ENCODE results near the gene C6orf120. TPM values are rescaled to one million over a fixed set of nuclear protein-coding genes. Genes with fewer than 3 reads are reported as not detected.

C6orf120 gene
- total and polyA plus RNA-seq, 2 donors (not counting 1 experiment from before 2014, with no cell fraction given) = 41.0 to 46.2 TPM

- H3K4me2 ChIP-seq (ENCODE audit: extremely low read depth, insufficient read depth, low read length) = no peak overlapping the region
- no peak for DNase-seq (ENCODE audit: low read depth in 2 of 2)
- no peak overlapping the region for H2AFZ ChIP-seq (ENCODE audit: low read length)
- H3K9ac ChIP-seq (ENCODE audit: insufficient read depth, low read length) = no peak overlapping the region
- H3K36me3 ChIP-seq (ENCODE audit: control insufficient read depth, insufficient read depth, low read length) = no peaks in the 10 kb centered on the region
- TF ChIP-seq CTCF (conservative IDR thresholded peaks at IDR 0.05 in 1 of 2, IDR thresholded peaks at IDR 0.05 in 1 of 2; ENCODE audit: low read depth in 1 of 2, low read length in 2 of 2) (no peak), EZH2 (IDR thresholded peaks at IDR 0.05; ENCODE audit: low read length, missing control alignments) (no peak)
- no peaks in the 10 kb centered on the region for H3K79me2 ChIP-seq (ENCODE audit: control insufficient read depth, insufficient read depth, low read length)
- no peak overlapping the region for H3K27ac ChIP-seq (ENCODE audit: insufficient read depth, low read length)
- H3K4me1 ChIP-seq (ENCODE audit: control insufficient read depth, extremely low read depth, insufficient read depth, low read length) = no peaks in the 10 kb centered on the region
- H4K20me1 ChIP-seq (ENCODE audit: control insufficient read depth, extremely low read depth, insufficient read depth, low read length) = no peaks in the 10 kb centered on the region
- no peaks in the 10 kb centered on the region for H3K9me3 ChIP-seq (ENCODE audit: control insufficient read depth, insufficient read depth, low read depth, low read length)
- H3K27me3 ChIP-seq (ENCODE audit: control insufficient read depth, insufficient read depth, low read length) = no peaks in the 10 kb centered on the region
- no peak overlapping the region for H3K4me3 ChIP-seq (replicated peaks in 1 of 4; ENCODE audit: control extremely low read depth in 1 of 4, insufficient read depth in 1 of 4, low read depth in 3 of 4, low read length in 4 of 4)
These were observed 17.9 kb upstream of the C6orf120 start for GRCh38 chr6:169684056-169684455.

GRCh38 chr6:169685860-169686259 lies 16.1 kb upstream of the C6orf120 start:
- Histone ChIP-seq H3K27me3 (ENCODE audit: control insufficient read depth, insufficient read depth, low read length) (no peaks in the 10 kb centered on the region), H3K4me1 (ENCODE audit: control insufficient read depth, extremely low read depth, insufficient read depth, low read length) (no peaks in the 10 kb centered on the region), H2AFZ (ENCODE audit: low read length) (no peak overlapping the region), H3K4me3 (replicated peaks in 1 of 4; ENCODE audit: control extremely low read depth in 1 of 4, insufficient read depth in 1 of 4, low read depth in 3 of 4, low read length in 4 of 4) (no peak overlapping the region), H3K36me3 (ENCODE audit: control insufficient read depth, insufficient read depth, low read length) (no peaks in the 10 kb centered on the region), H3K27ac (ENCODE audit: insufficient read depth, low read length) (no peak overlapping the region), H4K20me1 (ENCODE audit: control insufficient read depth, extremely low read depth, insufficient read depth, low read length) (no peaks in the 10 kb centered on the region), H3K4me2 (ENCODE audit: extremely low read depth, insufficient read depth, low read length) (no peak overlapping the region), H3K9ac (ENCODE audit: insufficient read depth, low read length) (no peak overlapping the region), H3K79me2 (ENCODE audit: control insufficient read depth, insufficient read depth, low read length) (no peaks in the 10 kb centered on the region), H3K9me3 (ENCODE audit: control insufficient read depth, insufficient read depth, low read depth, low read length) (no peaks in the 10 kb centered on the region)
- no peak for DNase-seq (ENCODE audit: low read depth in 2 of 2)
- TF ChIP-seq CTCF (conservative IDR thresholded peaks at IDR 0.05 in 1 of 2, IDR thresholded peaks at IDR 0.05 in 1 of 2; ENCODE audit: low read depth in 1 of 2, low read length in 2 of 2) (no peak), EZH2 (IDR thresholded peaks at IDR 0.05; ENCODE audit: low read length, missing control alignments) (no peak)

GRCh38 chr6:169689287-169689686 lies 12.6 kb upstream of the C6orf120 start:
- no peak overlapping the region for H3K27ac ChIP-seq (ENCODE audit: insufficient read depth, low read length)
- H3K4me1 ChIP-seq (ENCODE audit: control insufficient read depth, extremely low read depth, insufficient read depth, low read length) = no peaks in the 10 kb centered on the region
- no peaks in the 10 kb centered on the region for H3K36me3 ChIP-seq (ENCODE audit: control insufficient read depth, insufficient read depth, low read length)
- TF ChIP-seq CTCF (conservative IDR thresholded peaks at IDR 0.05 in 1 of 2, IDR thresholded peaks at IDR 0.05 in 1 of 2; ENCODE audit: low read depth in 1 of 2, low read length in 2 of 2) (no peak), EZH2 (IDR thresholded peaks at IDR 0.05; ENCODE audit: low read length, missing control alignments) (no peak)
- H3K4me3 ChIP-seq (replicated peaks in 1 of 4; ENCODE audit: control extremely low read depth in 1 of 4, insufficient read depth in 1 of 4, low read depth in 3 of 4, low read length in 4 of 4) = no peak overlapping the region
- no peaks in the 10 kb centered on the region for H3K9me3 ChIP-seq (ENCODE audit: control insufficient read depth, insufficient read depth, low read depth, low read length)
- peak; percentile 91 to 95 for DNase-seq (ENCODE audit: low read depth in 2 of 2)
- no peak overlapping the region for H2AFZ ChIP-seq (ENCODE audit: low read length)
- H3K9ac ChIP-seq (ENCODE audit: insufficient read depth, low read length) = no peak overlapping the region
- H3K79me2 ChIP-seq (ENCODE audit: control insufficient read depth, insufficient read depth, low read length) = no peaks in the 10 kb centered on the region
- no peak overlapping the region for H3K4me2 ChIP-seq (ENCODE audit: extremely low read depth, insufficient read depth, low read length)
- H3K27me3 ChIP-seq (ENCODE audit: control insufficient read depth, insufficient read depth, low read length) = no peaks in the 10 kb centered on the region
- H4K20me1 ChIP-seq (ENCODE audit: control insufficient read depth, extremely low read depth, insufficient read depth, low read length) = no peaks in the 10 kb centered on the region
